HepG2 (cell line): ENCODE measurements around the gene IGF2BP3. TPM values are rescaled to one million over a fixed set of nuclear protein-coding genes. Genes with fewer than 3 reads are reported as not detected.
A peak's percentile ranks its signal among the peaks of the same experiment; 100 is the strongest.

Experiments used
- CBX1 ChIP-seq: IDR thresholded peaks from one replicate; pipeline ENCODE4 v1.6.1; 2016; ENCODE audit warnings: antibody characterized with exemption, low read depth
- CSRNP1 ChIP-seq: sonication (generic); formaldehyde crosslinking; IDR thresholded peaks from 2 replicates; pipeline ENCODE4 v1.8.1; 2023; ENCODE audit warnings: mild to moderate bottlenecking, missing genetic modification reagents
- DBP ChIP-seq: sonication (generic); formaldehyde crosslinking; IDR thresholded peaks from 2 replicates; pipeline ENCODE4 v1.4.0; 2020; ENCODE audit warnings: missing genetic modification reagents; ENCODE audit errors: not compliant biosample characterization
- FOXA3 ChIP-seq: IDR thresholded peaks from 2 replicates; pipeline ENCODE4 v1.6.1; 2016; ENCODE audit warnings: missing genetic modification reagents, missing compliant biosample characterization
- MAX ChIP-seq: IDR thresholded peaks from 2 replicates; pipeline ENCODE4 v1.6.1; 2012; ENCODE audit warnings: inconsistent platforms
- NFRKB ChIP-seq: fragments of 450-650 bp; IDR thresholded peaks from 2 replicates; pipeline ENCODE4 v1.6.1; 2017
- PAF1 ChIP-seq: IDR thresholded peaks from 2 replicates; pipeline ENCODE4 v1.6.1; 2016; ENCODE audit warnings: missing genetic modification reagents, missing compliant biosample characterization
- PLSCR1 ChIP-seq: sonication (generic); formaldehyde crosslinking; IDR thresholded peaks from 2 replicates; pipeline ENCODE4 v1.5.0; 2020; ENCODE audit warnings: missing genetic modification reagents, mild to moderate bottlenecking, borderline replicate concordance
- RNF2 ChIP-seq: fragments of 450-650 bp; conservative IDR thresholded peaks from 2 replicates; pipeline ENCODE4 v1.6.1; 2016; ENCODE audit warnings: low read depth
- XRCC5 ChIP-seq: fragments of 200-400 bp; formaldehyde crosslinking; optimal IDR thresholded peaks from 2 replicates; pipeline ENCODE3; 2017; ENCODE audit warnings: mild to moderate bottlenecking, low read length
- ZNF282 ChIP-seq: fragments of 450-650 bp; IDR thresholded peaks from 2 replicates; pipeline ENCODE4 v1.6.1; 2018; ENCODE audit not compliant: partially characterized antibody
- ZNF335 ChIP-seq: sonication (generic); formaldehyde crosslinking; IDR thresholded peaks from 2 replicates; pipeline ENCODE4 v1.4.0; 2020; ENCODE audit warnings: missing genetic modification reagents
- ZNF382 ChIP-seq: sonication (generic); formaldehyde crosslinking; IDR thresholded peaks from 2 replicates; pipeline ENCODE4 v1.5.0; 2020; ENCODE audit warnings: missing genetic modification reagents, mild to moderate bottlenecking, borderline replicate concordance
- ZNF513 ChIP-seq: sonication (generic); formaldehyde crosslinking; conservative IDR thresholded peaks from 2 replicates; pipeline ENCODE4 v1.5.0; 2020; ENCODE audit warnings: missing genetic modification reagents
- ZNF609 ChIP-seq: sonication (generic); formaldehyde crosslinking; IDR thresholded peaks from 2 replicates; pipeline ENCODE4 v1.4.0; 2020; ENCODE audit warnings: mild to moderate bottlenecking, missing genetic modification reagents, borderline replicate concordance
- ZNF781 ChIP-seq: sonication (generic); formaldehyde crosslinking; IDR thresholded peaks from 2 replicates; pipeline ENCODE4 v1.5.1; 2020; ENCODE audit warnings: borderline replicate concordance, mild to moderate bottlenecking, missing genetic modification reagents; ENCODE audit errors: not compliant biosample characterization
- polyA plus RNA-seq, 8 experiments: library from polyadenylated mRNA; depleted of rRNA in 3 of 8; stranded (reverse) in 7 of 8; unstranded in 1 of 8; fragments of >200 nt; fragmentation: Illumina TruSeq in 4 of 8; extraction: Trizol in 4 of 8; gene quantifications; 2 replicates each; pipeline versions ENCODE4 v1.2.1 to v1.2.3, GENCODE V29; 2011 to 2016; ENCODE audit warnings: low read depth in 4 of 8, missing spikeins in 1 of 8, mixed read lengths in 1 of 8; ENCODE audit not compliant: insufficient read depth in 1 of 8
- total RNA-seq, 5 experiments: library from RNA; depleted of rRNA; stranded (reverse); fragments of >200 nt; fragmentation: Illumina TruSeq; extraction: Trizol; gene quantifications; 2 replicates each; pipeline ENCODE4 v1.2.3, GENCODE V29; 2016; ENCODE audit warnings: low read depth in 1 of 5
- TF ChIP-seq, protein P1 (sequence below): IDR thresholded peaks from 2 replicates; pipeline ENCODE4 v1.6.1; 2016; ENCODE audit warnings: missing genetic modification reagents, missing compliant biosample characterization

Gene IGF2BP3
- total and polyA plus RNA-seq, 2 of the 13 experiments (the other 11 are each of a cell fraction or from before 2014, with no cell fraction given) = 37.7 to 39.5 TPM

- no peak for TF ChIP-seq PAF1 (CRISPR knock-in tag)
- no peak for TF ChIP-seq ZNF781 (CRISPR knock-in tag)
- no peak for TF ChIP-seq RNF2
- TF ChIP-seq, protein P1, sequence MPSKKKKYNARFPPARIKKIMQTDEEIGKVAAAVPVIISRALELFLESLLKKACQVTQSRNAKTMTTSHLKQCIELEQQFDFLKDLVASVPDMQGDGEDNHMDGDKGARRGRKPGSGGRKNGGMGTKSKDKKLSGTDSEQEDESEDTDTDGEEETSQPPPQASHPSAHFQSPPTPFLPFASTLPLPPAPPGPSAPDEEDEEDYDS = peak; percentile 57; the same call in 1 of the 2 replicates
- TF ChIP-seq ZNF335 = no peak
- no peak for TF ChIP-seq PLSCR1 (CRISPR knock-in tag)
- no peak for TF ChIP-seq ZNF513 (CRISPR knock-in tag)
- 0 out of 2 replicates have a peak, but pooled peaks have one; percentile 26 for TF ChIP-seq ZNF609
- no peak for TF ChIP-seq CBX1
- peak; percentile 13; the same call in 1 of the 2 replicates for TF ChIP-seq MAX
- no peak for TF ChIP-seq ZNF282
- TF ChIP-seq FOXA3 (CRISPR knock-in tag) = 0 out of 2 replicates have a peak, but pooled peaks have one; percentile 11
- TF ChIP-seq DBP (CRISPR knock-in tag) = no peak
- TF ChIP-seq ZNF382 (CRISPR knock-in tag) = no peak
- TF ChIP-seq NFRKB = no peak
- 0 out of 2 replicates have a peak, but pooled peaks have one; percentile 24 for TF ChIP-seq CSRNP1 (CRISPR knock-in tag)
- TF ChIP-seq XRCC5 = no peak
Observed at GRCh38 chr7:23471106-23471859, 992 bp upstream of the IGF2BP3 start (continued).
